Iris pigment epithelial cell (primary cell): Measurements from ENCODE around the gene KIFC1.

ENCODE experiments used
- DNase-seq: peaks from one replicate; pipeline ENCODE4 v3.0.0-alpha.2; 2011; ENCODE audit warnings: low read depth

Gene KIFC1

GRCh38 chr6:33426590-33427511, 35.2 kb downstream of the KIFC1 start:
- DNase-seq = no peak

- DNase-seq = no peak
These were observed 36.1 kb downstream of the KIFC1 start for GRCh38 chr6:33427585-33428223.

- peak; percentile 32 for DNase-seq
These were observed 36.8 kb downstream of the KIFC1 start for GRCh38 chr6:33428224-33428965.

DNA sequence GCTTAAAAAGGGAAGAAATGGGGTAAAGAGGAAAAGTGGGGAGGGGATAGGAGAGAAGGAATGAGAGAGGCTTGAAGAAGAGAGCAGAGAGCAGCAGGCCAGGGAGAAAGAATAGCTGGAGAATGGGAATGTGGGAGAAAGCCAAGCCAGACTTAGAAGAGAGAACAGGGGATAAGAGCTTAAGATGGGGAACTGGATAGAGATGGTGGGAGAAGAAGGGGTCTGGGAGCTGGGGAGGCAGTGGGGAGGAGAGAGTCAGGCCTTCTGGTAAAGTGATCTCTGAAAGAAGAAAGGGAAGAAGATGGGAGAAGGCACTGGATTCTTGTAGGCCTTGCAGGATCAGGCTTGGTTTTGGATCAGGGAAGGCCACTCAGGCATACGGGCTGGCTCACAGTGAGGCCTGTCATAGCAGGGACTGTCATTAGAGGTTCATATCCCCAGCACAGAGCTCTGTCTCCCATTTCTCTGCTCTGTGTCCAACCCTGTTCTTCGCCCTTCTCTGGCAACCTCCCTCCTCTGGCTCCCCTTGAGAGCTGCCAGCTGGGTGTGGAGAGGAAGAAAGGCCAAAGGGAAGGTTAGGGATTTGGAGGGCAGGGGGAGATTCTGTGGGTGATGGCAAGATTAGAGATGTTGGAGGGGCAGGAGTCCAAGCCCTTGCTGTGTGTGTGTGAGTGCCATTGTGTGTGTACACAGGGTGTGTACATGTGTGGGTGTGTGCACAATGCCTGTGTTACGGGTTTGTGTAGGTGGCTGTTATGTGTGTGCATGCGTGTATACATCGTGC, 37.5 kb downstream of the KIFC1 start:
- no peak for DNase-seq

GRCh38 chr6:33429750-33430052, 38.1 kb downstream of the KIFC1 start:
- no peak for DNase-seq

DNA sequence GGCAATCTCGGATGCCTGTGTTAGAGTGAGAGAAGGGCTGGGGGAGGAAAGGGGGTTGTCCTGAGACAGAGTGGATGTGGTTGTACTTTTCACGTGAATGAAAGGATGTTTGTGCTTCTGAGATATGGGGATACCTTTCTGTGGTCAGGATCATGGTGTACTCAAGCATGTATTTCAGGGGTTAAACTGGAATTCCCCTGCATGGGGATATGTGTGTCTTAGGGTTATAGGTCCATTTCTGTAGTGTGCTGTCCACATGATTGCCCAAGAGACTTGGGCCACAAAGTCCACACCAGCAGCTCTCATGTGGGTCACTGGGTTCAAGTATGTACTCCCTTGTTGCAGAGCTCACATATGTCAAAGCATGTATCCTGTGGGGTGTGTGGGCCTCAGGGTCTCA, 38.7 kb downstream of the KIFC1 start:
- no peak for DNase-seq

GRCh38 chr6:33430991-33431879, 39.6 kb downstream of the KIFC1 start:
- peak; percentile 82 for DNase-seq

GRCh38 chr6:33431880-33432541, 40.4 kb downstream of the KIFC1 start:
- no peak for DNase-seq

- DNase-seq = no peak
These were observed 40.9 kb downstream of the KIFC1 start for GRCh38 chr6:33432546-33432945.

GRCh38 chr6:33433001-33433543, 41.4 kb downstream of the KIFC1 start:
- no peak for DNase-seq

GRCh38 chr6:33433544-33434191, 42.0 kb downstream of the KIFC1 start:
- DNase-seq = peak; percentile 29

DNA sequence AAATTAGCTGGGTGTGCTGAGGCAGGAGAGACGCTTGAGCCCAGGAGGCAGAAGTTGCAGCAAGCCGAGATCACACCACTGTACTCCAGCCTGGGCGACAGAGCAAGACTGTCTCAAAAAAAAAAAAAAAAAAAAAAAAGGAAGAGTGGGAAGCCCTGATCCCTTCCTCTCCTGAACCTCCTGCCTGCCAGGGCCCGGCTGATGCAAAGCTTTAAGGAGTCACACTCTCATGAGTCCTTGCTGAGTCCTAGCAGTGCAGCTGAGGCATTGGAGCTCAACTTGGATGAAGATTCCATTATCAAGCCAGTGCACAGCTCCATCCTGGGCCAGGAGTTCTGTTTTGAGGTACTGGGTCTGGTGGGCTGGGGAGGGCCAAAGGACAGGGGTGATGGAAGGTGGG, 43.3 kb downstream of the KIFC1 start:
- no peak for DNase-seq

GRCh38 chr6:33437666-33438065, 46.0 kb downstream of the KIFC1 start:
- no peak for DNase-seq

DNA sequence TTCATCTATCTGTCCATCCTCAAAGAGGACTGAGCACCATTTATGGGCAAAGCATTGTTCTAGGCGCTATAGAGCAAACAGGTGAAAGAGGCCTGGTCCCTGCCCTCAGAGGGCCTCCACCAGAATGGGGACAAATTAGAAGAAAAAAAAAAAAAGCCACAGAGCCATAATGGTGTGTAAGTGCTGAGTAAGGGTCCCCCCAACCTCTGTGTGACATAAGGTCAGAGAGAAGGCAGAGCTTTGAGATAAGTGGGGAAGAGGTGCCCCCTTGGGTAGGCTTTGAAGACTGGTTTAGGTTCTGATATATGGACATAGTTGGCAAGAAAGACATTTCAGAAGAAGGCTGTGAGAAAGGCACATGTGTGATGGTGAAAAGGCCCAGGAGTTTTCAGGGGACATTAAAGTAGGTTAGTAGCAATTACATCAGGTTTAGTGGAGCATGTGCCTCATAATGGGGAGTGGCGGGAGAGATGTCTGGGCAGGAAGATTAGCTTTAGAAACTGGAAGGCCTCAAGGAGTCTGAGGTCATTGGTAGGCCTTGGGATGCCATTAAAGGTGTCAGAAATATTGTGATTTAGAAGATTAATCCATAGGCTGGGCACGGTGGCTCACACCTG, 47.5 kb downstream of the KIFC1 start:
- DNase-seq = no peak

- DNase-seq = peak; percentile 29
These were observed 48.5 kb downstream of the KIFC1 start for GRCh38 chr6:33439956-33440648.

DNA sequence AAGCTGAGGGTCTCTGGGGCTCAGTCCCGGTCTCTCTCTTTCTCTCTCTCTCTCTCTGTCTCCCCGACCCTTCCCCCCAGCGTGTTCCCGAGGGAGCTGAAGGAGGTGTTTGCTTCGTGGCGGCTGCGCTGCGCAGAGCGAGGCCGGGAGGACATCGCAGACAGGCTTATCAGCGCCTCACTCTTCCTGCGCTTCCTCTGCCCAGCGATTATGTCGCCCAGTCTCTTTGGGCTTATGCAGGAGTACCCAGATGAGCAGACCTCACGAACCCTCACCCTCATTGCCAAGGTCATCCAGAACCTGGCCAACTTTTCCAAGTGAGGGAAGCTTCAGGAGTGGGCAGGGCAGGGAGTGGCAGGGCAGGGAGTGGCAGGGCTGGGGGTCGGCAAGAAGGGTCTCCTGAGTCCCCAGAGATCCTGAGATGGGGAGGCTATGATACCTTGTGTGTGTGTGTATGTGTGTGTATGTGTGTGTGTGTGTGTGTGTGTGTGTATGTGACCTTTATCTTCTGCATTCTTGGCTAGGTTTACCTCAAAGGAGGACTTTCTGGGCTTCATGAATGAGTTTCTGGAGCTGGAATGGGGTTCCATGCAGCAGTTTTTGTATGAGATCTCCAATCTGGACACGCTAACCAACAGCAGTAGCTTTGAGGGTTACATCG, 49.2 kb downstream of the KIFC1 start:
- no peak for DNase-seq

GRCh38 chr6:33441457-33441856, 49.8 kb downstream of the KIFC1 start:
- no peak for DNase-seq

- DNase-seq = no peak
These were observed 50.7 kb downstream of the KIFC1 start for GRCh38 chr6:33442283-33442682.
